ENCODE data around the gene RCL1.

RCL1 gene

DNA sequence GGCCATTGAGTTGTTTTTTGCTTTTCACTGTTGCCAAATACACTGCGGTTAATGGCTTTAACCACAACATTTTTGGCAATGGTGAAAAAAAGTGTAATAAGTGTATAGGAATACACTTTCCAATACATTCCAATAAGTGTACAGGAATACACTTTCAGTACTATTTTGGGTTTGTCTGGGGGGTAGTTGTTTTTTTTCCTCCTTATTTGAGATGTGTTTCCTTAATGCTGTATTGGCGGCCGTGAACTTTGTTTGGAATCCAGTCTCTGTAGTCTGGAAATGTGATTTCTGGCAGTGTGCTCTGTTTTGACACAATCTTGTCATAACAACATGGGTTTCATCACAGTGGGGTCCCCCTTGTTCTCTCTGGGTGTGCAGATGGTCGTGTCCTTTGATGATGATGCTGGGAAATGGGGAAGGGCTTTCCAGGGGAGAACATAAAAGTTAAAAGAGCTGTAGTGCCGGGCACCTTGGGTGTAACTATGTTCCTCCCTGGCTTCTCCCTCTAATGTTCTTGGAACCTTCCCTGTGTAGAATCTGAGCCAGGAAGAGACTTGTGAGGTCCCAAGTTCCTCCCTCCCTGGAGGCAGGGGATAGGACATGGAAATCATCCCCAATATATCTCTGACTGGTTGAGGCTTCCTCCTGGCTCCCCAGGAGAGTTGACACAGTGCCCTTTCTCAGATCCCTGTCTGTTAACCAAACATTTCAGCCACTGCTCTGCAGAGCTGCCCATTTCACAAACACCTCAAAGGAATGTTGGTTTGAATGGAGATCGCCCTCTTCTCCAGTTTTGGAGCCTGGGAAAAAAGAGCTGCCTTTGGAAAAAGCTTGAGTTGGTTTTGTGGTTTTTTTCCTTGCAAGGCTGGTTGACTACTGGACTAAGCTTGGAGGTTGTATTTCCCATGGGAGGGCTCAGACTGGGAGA is 44.8 kb downstream of the RCL1 start:
- H3K4me1 ChIP-seq (ENCODE audit: low read length): peaks cover 4% of the 10 kb centered on the region; the same call in 1 of the 2 replicates
- no peak overlapping the region for H3K9ac ChIP-seq (ENCODE audit: low read length)
- TF ChIP-seq, protein P1, sequence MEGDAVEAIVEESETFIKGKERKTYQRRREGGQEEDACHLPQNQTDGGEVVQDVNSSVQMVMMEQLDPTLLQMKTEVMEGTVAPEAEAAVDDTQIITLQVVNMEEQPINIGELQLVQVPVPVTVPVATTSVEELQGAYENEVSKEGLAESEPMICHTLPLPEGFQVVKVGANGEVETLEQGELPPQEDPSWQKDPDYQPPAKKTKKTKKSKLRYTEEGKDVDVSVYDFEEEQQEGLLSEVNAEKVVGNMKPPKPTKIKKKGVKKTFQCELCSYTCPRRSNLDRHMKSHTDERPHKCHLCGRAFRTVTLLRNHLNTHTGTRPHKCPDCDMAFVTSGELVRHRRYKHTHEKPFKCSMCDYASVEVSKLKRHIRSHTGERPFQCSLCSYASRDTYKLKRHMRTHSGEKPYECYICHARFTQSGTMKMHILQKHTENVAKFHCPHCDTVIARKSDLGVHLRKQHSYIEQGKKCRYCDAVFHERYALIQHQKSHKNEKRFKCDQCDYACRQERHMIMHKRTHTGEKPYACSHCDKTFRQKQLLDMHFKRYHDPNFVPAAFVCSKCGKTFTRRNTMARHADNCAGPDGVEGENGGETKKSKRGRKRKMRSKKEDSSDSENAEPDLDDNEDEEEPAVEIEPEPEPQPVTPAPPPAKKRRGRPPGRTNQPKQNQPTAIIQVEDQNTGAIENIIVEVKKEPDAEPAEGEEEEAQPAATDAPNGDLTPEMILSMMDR (IDR thresholded peaks at IDR 0.05; ENCODE audit: low read depth, low read length): no peak
- no peak for TF ChIP-seq EZH2phosphoT487 (IDR thresholded peaks at IDR 0.05; ENCODE audit: low read depth)
- no peak overlapping the region for H2AFZ ChIP-seq (ENCODE audit: low read depth, low read length)
- no peak overlapping the region for H3K4me2 ChIP-seq (ENCODE audit: low read length)
- no peaks in the 10 kb centered on the region for H3K79me2 ChIP-seq (ENCODE audit: low read length)
- no peaks in the 10 kb centered on the region for H3K27me3 ChIP-seq (ENCODE audit: low read depth, low read length)
- 0 out of 2 replicates have a peak, but pooled peaks cover 12% of the 10 kb centered on the region for H4K20me1 ChIP-seq (ENCODE audit: insufficient read depth, low read length)
- H3K4me3 ChIP-seq (ENCODE audit: low read length): no peak overlapping the region
- H3K36me3 ChIP-seq (replicated peaks; ENCODE audit: low read depth, low read length): peaks cover 19% of the 10 kb centered on the region
- H3K27ac ChIP-seq (ENCODE audit: low read length): no peak overlapping the region
- no peaks in the 10 kb centered on the region for H3K9me3 ChIP-seq (ENCODE audit: insufficient read depth, low read length)

- 0 out of 2 replicates have a peak, but pooled peaks cover 12% of the 10 kb centered on the region for H4K20me1 ChIP-seq (ENCODE audit: insufficient read depth, low read length)
- H3K79me2 ChIP-seq (ENCODE audit: low read length): no peaks in the 10 kb centered on the region
- no peak for TF ChIP-seq EZH2phosphoT487 (IDR thresholded peaks at IDR 0.05; ENCODE audit: low read depth)
- TF ChIP-seq, protein P1 (IDR thresholded peaks at IDR 0.05; ENCODE audit: low read depth, low read length): no peak
- no peak overlapping the region for H3K4me2 ChIP-seq (ENCODE audit: low read length)
- no peak overlapping the region for H3K27ac ChIP-seq (ENCODE audit: low read length)
- peaks cover 19% of the 10 kb centered on the region for H3K36me3 ChIP-seq (replicated peaks; ENCODE audit: low read depth, low read length)
- H2AFZ ChIP-seq (ENCODE audit: low read depth, low read length): no peak overlapping the region
- no peak overlapping the region for H3K9ac ChIP-seq (ENCODE audit: low read length)
- no peaks in the 10 kb centered on the region for H3K9me3 ChIP-seq (ENCODE audit: insufficient read depth, low read length)
- no peak overlapping the region for H3K4me3 ChIP-seq (ENCODE audit: low read length)
- H3K27me3 ChIP-seq (ENCODE audit: low read depth, low read length): no peaks in the 10 kb centered on the region
- H3K4me1 ChIP-seq (ENCODE audit: low read length): peaks cover 4% of the 10 kb centered on the region; the same call in 1 of the 2 replicates
These were observed 45.4 kb downstream of the RCL1 start for GRCh38 chr9:4838189-4838546.

DNA sequence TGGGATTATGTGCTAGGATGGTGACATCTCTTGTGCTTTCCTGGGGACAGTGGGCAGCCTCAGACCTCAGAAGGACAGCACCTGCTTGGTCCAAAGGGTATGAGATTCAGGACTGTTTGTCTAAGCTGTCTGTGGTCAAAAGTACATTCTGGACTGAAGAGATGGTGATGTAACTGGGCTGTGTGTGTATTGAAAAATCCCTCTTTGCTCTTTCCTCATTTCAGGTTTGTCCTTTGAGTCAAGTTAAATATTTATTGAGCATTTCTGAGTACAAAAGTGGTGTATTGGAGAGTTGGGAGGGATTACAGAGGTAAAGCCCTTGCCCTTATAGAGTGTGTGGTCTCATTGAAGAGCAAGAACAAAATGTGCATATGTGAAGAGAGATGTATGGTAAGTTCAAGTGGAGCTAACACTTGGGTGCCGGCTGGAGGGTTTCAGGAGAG is 46.7 kb downstream of the RCL1 start:
- H3K27me3 ChIP-seq (ENCODE audit: low read depth, low read length): no peaks in the 10 kb centered on the region
- no peaks in the 10 kb centered on the region for H3K9me3 ChIP-seq (ENCODE audit: insufficient read depth, low read length)
- H3K36me3 ChIP-seq (replicated peaks; ENCODE audit: low read depth, low read length): peaks cover 21% of the 10 kb centered on the region
- H3K4me1 ChIP-seq (ENCODE audit: low read length): peaks cover 4% of the 10 kb centered on the region; the same call in 1 of the 2 replicates
- no peak overlapping the region for H3K27ac ChIP-seq (ENCODE audit: low read length)
- TF ChIP-seq, protein P1 (IDR thresholded peaks at IDR 0.05; ENCODE audit: low read depth, low read length): no peak
- TF ChIP-seq EZH2phosphoT487 (IDR thresholded peaks at IDR 0.05; ENCODE audit: low read depth): no peak
- no peak overlapping the region for H2AFZ ChIP-seq (ENCODE audit: low read depth, low read length)
- no peak overlapping the region for H3K4me3 ChIP-seq (ENCODE audit: low read length)
- H3K9ac ChIP-seq (ENCODE audit: low read length): no peak overlapping the region
- H3K4me2 ChIP-seq (ENCODE audit: low read length): no peak overlapping the region
- no peaks in the 10 kb centered on the region for H3K79me2 ChIP-seq (ENCODE audit: low read length)
- H4K20me1 ChIP-seq (ENCODE audit: insufficient read depth, low read length): 0 out of 2 replicates have a peak, but pooled peaks cover 10% of the 10 kb centered on the region

DNA sequence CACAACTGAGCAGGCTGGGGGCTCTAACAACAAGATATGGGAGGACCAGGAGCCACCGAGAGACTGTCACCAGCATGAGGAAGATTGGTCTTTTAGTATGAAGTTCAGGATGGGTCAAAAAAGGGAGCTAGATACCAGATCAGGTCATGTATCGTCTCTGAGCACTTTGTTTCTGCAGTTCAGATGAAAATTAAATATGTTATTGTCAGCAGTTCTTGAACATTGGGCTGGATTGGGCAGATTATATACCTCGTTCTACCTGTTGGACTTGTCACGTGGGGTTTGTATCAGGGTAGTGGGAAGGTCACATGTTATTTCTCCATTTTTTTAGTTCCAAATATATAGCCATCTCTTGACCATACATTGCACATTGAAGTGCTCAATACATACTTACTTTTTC is 47.3 kb downstream of the RCL1 start:
- Histone ChIP-seq H3K4me3 (ENCODE audit: low read length) (no peak overlapping the region), H3K4me2 (ENCODE audit: low read length) (no peak overlapping the region), H2AFZ (ENCODE audit: low read depth, low read length) (no peak overlapping the region), H3K9ac (ENCODE audit: low read length) (no peak overlapping the region), H3K27ac (ENCODE audit: low read length) (no peak overlapping the region), H3K9me3 (ENCODE audit: insufficient read depth, low read length) (no peaks in the 10 kb centered on the region), H3K36me3 (replicated peaks; ENCODE audit: low read depth, low read length) (peaks cover 22% of the 10 kb centered on the region), H3K4me1 (ENCODE audit: low read length) (peaks cover 4% of the 10 kb centered on the region; the same call in 1 of the 2 replicates), H3K79me2 (ENCODE audit: low read length) (no peaks in the 10 kb centered on the region), H3K27me3 (ENCODE audit: low read depth, low read length) (no peaks in the 10 kb centered on the region), H4K20me1 (ENCODE audit: insufficient read depth, low read length) (0 out of 2 replicates have a peak, but pooled peaks cover 7% of the 10 kb centered on the region)
- TF ChIP-seq EZH2phosphoT487 (IDR thresholded peaks at IDR 0.05; ENCODE audit: low read depth): no peak
- TF ChIP-seq, protein P1 (IDR thresholded peaks at IDR 0.05; ENCODE audit: low read depth, low read length): no peak
